GM18858 (cell line): ENCODE data around the gene KCTD15.

ENCODE experiments used
- ATAC-seq: cut with Tn5 transposase; IDR thresholded peaks from one replicate; pipeline ENCODE4 v1.9.1; 2021; ENCODE audit not compliant: unreplicated experiment

KCTD15 gene

DNA sequence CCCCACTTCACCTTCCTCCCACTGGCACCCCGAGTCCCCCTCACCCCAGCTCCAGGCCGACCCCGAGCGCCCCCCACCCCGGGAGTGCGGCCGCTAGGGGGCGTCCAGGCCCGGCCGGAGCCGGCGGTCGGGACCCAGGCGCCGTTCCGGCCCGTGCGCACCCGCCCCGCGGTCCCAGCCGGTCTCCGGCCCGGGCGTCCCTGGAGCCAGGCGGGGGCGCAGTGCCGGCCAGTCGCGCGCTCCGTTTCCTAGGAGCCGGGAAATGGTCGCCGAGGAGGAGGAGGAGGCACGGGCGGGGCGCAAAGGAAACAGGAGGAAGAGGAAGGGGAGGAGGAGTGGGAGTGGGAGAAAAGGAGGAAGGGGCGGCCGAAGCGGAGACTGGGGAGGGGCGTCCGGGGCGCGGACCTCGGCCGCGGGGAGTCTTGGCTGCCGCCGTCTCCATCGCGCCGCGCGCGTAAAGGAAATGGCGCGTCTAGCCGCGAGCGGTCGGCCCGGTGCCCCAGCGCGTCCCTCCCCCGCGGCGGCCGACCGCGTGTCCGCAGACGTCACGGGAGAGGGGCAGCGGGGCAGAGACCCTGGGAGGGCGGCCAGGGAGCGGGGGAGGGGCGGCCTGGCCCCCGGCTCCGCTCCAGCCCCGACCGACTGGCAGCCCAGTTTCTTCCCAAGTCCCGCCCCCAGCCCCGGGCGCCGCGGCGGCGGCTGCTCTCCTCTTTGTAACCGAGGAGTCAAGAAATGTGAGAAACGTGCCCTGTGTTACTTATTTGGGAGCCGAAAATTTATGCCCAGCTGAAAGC lies 1.1 kb upstream of the KCTD15 start:
- no peak for ATAC-seq

DNA sequence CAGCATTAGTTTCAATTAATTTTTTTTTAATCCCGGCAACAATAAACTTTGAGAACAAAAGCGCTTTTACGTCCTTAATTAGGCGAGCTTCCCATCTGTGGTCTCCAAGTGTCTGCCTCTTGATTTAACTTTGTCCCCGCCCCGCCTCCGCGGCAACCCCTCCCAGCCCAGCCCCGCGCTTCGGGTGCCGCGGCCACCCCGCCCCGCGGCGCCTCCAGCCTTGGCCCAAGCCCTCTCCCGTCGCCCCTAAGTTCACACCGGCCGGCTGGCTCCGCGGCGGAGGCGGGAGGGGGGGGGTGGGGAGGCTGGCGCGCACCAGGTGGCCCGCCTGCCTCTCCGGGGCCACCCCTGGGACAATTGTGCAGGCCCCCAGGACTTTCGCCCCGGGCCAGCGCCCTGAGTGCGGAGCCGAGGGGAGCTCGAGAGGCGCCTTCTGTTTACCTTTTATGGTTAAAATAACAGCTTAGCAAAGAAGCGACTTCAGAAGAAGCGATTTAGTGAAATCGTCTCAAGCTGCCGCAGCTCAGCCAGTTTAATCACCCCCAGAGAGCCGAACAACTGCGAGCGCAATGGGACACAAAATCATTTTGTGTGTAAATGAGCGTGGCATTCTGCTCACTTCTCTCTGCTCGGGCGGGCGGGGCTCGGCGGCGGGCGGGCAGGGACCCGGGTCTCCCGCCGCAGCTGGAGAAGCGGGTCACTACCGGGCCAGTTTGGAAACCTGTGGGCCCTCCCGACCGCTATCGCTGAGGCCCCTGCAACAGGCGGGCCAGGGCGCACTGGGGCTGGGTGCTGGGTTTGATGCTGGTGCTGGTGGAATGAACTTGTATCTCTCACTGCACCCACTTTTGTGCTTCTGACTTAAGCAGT lies 1.4 kb downstream of the KCTD15 start:
- no peak for ATAC-seq

DNA sequence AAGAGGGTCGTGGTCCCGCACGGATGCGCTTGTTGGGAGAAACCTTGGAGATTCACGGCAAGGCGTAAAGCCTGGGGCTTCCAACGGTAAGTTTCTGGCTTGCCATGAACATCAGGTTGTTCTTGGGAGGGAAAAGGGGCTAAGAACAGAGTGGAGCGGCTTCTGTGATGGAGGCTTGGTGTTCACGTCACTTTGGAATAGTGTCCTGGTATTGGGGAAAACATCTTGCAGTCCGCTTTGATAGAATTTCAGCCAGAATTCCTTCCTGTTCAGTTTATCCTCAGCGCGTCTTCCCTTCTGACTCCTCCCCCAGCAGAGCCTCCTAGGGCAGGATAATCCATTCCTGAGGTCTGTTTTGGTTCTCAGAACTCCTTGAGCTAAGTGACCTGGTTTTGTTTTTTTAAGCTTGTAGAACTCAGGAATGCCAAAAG lies 2.0 kb downstream of the KCTD15 start:
- no peak for ATAC-seq

DNA sequence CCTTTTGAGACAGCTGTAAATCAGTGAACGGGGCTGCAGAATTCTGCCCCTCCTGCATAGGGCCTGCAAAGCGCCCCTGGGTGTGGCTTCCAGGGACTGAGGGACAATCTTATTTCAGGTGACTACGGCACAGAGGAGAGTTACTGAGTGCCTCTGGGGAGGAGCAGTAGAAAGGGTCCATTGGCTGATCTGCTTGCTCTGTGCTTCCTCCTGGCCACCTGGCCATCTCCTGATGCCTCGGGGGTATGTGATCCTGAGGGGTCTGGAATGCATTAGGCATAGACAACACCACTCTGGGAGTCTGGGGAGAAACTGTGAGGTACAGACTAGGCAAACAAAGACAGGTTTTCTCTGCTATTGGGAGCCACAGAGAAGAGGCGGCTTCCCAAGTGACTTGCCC lies 2.8 kb downstream of the KCTD15 start:
- ATAC-seq: no peak

DNA sequence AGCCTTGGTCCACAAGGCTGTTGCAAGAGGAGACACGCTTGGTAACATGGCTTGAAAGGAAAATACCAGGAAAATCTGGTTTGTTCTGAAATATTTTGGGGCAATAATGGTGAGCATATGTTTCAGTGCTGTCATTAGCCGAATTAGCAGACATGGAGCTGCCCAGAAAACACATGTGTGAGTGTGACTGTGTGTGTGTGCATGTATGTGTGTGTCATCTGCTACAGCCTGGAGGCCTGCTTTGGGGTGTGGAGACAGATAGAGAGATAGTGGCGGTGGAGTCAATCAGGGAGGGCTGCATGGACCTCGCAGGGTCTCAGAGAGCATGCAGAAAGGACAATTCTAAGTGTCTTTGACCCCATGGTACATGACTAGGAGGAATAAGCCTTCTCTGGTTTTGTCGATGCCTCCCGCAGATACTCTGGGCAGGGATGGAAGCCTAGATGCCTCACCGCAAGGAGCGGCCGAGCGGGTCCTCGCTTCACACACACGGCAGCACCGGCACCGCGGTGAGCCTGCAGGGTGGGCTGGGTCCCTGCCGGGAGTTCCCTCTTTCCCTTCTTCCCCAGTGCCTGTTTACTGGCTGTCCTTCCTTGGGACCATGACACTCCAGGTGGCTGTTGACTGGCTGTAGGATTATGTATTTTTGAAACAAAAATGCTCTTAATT lies 3.5 kb downstream of the KCTD15 start:
- ATAC-seq: no peak

DNA sequence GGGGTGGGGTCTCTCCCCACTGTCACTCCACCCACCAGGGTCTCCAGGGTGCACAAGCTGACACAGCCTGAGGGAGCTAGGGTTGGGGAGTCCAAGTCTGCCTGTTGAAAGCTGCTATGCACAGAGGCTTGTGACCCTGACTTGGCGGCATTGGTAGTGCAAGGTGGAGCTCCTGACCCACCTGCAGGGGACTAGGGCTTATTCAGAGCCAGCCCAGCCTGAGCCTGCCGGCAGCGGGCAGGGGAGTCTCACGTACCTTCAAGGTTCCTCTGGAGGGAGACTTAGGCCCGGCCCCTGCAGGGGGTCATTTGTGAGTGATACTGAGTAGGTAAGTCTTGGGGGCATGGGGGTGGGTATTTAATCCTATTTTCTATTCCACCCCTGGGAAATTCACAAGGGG lies 4.7 kb downstream of the KCTD15 start:
- no peak for ATAC-seq

DNA sequence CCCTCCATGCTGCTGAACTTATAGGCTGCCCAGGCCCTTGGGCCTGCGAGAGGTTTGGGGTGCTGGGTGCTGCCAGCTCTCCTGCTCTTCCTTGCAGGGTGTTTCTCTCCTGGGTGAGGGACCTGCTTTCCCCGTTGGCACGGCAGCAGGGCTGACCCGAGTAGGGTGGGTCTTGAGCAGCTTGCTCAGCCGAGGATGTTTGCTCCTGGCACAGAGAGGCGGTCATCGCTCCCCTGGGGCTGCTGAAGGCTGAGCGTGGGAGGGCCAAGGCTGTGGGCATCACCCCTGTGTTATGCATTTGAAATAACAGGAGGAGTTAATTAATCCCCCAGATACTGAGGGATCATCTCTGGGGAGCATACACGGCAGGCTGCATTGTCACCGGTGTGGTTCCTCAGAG lies 5.3 kb downstream of the KCTD15 start:
- ATAC-seq: no peak

DNA sequence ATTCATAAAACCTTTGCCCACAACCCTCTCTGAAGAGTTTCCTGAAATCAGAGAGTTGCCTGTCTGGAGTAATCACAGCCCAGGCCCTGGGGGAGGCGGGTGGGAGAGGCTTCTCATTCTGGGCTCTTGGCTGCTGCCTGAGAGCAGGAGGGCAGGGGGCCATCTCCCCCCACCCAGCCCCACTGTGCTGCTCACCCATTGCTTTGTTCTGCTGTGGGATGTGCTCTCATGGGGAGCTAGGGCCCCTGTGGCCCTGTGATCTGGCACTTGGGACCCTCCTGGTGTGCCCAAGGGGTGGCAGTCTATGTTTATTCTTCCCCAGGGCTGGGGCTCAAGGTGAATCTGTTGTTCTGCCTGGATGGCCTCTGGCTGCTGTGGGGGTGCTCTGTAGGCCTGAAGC lies 6.1 kb downstream of the KCTD15 start:
- ATAC-seq: no peak

DNA sequence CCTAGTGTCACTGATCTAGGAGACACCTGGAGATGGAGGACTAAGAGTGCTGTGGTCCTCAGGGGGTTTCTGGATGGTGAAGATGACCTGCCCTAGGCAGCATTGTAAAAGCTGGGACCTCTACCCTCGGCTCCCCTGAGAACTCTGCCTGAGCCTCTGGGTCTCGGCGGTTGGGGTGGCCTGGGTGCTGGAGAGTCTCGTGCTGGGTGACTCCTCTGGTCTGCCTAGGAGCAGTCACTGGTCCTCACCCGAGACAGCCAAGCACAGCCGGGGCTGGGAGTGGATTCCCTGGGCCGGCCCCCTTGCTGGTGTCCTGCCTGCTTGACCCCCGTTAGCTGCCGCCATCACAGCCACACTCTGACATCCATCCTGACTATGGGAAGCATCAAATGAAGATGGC lies 6.7 kb downstream of the KCTD15 start:
- no peak for ATAC-seq

DNA sequence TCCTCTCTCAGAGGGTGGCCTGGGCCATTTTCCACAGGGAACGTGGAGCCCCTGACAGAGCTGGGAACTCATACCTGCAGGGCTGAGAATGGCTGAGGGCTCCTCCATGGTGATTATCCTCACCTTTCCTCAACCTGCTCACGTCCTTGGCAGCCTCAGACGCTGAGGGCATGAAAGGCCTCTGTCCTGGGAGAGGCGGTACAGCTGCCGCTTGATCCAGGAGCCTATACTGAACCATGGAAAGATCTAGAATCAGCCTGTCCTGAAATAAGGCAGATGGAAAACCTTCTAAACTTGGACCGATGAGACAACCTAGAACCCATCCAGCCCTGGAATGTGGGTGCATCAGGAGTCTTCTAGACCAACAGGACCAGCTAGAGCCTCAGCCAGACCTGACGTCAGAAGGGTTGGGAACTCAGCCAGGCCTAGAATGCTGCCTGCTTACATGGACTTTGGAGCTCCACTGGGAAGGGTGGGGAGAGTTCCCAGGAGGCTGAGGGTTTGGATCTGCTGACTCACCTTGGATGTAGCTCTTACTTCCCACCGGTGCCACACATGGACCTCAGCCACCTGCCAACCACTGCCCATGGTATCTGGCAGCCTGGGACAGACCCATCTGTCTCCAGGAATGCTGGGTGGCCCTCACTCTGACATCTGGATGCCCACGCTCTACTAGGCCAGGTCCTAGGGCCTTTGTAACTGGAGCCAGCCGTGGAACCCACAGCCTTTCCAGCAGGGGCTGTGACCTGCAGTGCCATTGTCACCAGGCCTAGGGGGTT lies 7.5 kb downstream of the KCTD15 start:
- ATAC-seq: no peak

DNA sequence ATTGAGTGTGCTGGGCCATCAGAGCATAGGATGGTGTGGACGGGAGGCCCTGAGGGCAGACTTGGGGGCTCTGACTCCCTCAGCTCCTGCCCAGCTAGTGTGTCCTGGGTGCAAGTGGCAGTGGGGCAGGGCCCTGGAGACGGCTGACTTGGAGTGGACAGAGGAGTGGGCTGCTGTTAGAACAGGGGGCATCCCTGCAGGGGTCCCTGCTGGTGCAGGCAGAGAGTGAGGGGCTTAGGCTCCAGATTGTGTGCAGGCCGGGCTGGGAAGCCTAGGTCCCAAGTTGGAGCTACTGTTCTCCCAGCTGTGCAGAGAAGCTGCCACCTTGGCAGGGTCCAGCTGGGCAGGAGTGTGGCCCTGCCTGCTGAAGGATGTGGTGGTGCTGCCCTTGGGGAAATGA lies 8.6 kb downstream of the KCTD15 start:
- ATAC-seq: no peak

DNA sequence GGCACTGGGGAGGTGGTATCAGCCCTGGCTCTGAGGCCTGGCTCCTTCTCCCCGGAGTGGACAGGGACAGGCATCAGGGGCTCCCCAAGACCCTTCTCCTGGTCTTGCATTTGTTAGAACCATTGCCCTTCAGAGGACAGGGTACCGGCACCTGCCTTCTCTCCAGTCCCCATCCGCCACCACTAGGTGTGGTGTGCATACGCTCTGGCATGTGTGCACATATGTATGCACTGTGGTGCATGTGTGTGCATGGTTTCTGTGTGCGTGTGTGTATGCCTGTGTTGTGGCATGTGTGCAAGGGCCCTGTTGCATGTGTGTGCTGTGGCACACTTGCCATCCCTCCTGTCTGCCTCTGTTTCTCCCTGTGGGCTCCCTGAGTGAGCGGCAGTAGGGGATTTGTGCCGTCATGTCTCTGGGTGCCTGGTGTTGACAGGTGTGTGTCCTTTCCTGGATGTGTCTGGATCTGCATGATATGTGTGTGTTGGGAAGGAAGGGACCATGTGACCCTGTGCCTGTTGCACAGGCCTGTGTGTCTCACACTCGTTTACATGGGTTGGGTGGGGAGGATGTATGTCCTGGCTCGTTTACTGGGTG lies 9.3 kb downstream of the KCTD15 start:
- no peak for ATAC-seq

DNA sequence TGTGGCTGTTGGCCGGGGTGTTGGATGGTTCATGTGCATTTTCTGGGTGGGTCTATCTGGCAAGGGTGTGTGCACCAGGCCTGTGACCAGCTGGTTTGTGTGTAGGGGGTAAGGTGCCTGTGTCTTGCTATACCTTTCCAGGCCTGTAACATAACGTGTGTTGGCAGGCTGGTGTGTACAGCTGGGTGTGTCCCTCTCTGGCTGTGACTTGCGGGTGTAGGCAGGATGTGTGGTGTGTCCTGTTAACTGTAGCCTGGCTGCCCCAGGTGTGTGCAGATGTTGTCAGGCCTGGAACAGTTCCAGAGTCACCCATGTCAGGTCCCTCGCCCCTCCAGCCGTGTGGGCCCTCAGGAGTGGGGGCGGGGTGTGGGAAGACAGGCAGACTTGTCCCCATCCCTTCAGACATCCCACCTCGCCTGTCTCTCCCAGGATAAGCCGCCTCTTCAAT lies 9.8 kb downstream of the KCTD15 start:
- no peak for ATAC-seq

DNA sequence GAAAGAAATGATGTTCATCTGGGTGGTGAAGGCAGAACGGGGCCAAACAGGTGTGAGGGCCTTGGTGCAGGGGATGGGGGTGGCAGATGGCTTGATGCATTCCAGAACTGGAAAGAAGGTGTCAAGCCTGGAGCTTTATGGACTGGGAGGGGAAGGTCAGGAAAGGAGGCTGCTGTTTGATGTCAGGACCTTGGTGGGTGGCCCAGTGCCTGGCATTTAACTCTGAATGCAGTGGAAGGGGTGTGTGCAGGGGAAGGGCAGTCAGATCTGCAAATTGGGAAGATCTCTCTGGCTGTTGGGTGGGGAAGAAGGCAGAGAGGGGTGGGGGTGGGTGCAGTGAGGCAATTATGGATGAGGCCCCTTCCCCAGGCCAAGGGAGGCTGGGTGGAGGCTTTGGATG lies 11.7 kb downstream of the KCTD15 start:
- no peak for ATAC-seq

DNA sequence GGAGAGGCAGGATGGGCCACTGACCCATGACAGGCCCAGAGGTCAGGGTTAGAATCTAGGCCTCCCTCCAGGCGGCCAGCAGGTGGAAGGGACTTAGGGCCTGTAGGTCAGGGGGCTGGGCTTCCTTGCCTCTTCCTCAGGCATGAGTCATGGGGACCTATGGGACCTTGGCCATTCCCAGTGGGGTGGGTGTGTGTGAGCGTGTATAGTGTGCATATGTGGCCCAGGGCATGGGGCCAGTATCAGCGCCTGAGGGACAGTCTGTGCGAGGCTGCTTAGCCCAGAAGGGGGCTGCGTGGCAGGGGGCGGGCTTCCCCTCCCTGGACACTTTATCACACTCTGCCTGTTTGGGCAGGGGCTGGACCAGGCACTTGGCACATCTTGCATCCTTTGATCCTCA lies 13.3 kb downstream of the KCTD15 start:
- ATAC-seq: no peak

DNA sequence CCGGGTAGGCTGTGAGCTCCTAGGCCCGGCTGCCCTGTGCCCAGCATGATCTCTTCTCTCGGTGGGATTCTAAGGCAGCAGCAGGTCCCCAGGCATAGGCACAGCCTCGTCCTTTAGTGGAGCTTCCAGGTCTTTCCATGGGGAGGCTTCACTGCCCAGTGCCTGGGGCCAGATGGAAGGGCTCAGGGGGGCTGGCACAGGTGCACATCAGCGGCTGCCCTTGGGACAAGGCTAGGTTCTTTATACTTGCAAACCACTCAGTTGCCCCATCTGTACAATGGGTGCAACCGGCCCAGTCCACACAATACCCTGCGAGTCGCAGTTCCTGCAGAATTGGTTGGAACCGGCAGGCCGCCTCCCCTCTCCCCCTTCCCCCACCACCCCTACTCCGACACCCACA lies 14.2 kb downstream of the KCTD15 start:
- no peak for ATAC-seq

DNA sequence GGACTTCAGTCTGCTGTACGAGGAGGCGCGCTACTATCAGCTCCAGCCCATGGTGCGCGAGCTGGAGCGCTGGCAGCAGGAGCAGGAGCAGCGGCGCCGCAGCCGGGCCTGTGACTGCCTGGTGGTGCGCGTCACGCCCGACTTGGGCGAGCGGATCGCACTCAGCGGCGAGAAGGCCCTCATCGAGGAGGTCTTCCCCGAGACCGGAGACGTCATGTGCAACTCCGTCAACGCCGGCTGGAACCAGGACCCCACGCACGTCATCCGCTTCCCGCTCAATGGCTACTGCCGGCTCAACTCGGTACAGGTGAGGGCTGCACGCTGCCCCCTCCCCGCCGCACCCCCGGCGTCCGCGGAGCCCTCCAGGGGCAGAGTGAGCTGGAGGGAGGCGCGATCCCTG lies 14.6 kb downstream of the KCTD15 start:
- ATAC-seq: no peak

DNA sequence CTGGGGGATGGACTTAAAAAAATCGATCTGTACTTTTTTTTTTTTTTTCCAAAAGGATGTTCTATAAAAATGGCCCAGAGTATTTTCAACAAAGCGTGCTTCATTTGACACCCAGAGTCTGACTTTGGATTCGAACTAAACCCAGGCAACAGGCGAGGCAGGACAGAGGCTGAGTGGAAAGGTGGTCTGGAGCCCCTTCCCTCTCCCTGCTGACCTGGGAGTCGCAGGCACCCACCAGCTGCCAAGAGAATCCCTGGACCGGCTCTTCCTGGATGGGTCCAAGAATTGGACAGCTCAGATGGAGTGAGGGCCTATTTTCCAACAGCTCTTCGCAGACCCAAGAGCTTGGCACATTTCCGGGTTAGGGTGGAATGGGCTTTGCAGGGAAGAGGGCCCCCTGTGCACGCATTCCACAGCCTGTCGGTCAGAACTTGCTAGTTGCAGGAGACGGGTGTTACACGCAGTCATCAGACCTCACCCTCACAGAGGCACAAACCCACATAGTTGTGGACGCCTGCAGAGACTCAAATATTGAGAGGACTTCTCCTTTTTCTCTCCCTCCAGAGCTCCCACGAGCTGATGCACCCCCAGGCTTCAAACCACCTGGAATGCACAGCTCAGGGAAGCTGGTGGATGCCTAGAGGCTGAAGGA lies 15.2 kb downstream of the KCTD15 start:
- no peak for ATAC-seq

DNA sequence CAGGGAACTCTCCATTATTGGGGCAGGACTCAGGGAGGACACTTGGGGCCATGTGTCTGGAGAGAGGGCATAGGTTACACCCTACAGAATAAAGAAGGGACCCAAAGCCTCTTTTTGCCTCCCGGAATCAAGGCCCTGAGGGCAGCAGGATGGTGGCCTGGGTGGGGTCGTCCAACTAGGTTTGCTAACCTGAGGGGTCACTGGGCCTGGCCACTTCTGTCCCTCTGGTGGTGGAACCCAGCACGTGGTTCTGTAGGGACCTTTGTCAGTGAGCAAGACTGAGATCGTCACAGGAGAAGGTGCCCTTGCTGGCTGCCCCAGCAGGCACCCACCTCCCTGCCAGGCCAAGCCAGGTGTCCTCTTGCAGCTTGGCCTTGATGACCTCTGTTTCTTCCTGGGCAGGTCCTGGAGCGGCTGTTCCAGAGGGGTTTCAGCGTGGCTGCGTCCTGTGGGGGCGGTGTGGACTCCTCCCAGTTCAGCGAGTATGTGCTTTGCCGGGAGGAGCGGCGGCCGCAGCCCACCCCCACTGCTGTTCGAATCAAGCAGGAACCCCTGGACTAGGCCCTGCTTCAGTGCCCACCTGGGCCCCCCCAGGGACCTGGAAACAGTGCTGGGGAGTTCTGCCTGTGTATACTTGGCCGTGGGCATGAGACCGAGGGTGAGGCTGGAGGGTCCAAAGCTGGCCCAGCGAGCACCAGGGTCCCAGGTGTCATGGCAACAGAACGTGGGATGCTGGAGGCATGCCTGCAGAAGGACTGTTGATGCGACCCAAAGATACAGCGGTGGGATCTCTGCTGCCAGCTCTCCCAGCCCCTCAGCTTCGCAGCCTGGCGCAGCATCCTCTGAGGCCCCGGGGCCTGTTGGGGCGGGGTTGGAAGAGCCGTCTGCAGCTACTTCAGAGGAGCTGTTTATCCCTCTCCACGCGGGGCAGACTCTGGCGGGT lies 16.0 kb downstream of the KCTD15 start:
- ATAC-seq: no peak
